ENCODE measurements around the gene HASPIN.

- TF ChIP-seq POLR2A (IDR thresholded peaks at IDR 0.05; ENCODE audit: low read depth, low read length) (peak; percentile 80; the same call in 1 of the 2 replicates), TAF1 (IDR thresholded peaks at IDR 0.05; ENCODE audit: borderline replicate concordance, low read depth, low read length) (peak; percentile 57; the same call in 1 of the 2 replicates)
These were observed at the start of gene HASPIN for GRCh38 chr17:3723556-3724377.

All from GM12892 (cell line).